ENCODE measurements around the gene SMPDL3B. TPM values are rescaled to one million over a fixed set of nuclear protein-coding genes. Genes with fewer than 3 reads are reported as not detected.

Gene SMPDL3B
- total and polyA plus RNA-seq, 2 of the 4 experiments (the other 2 are of a cell fraction): not detected

- Histone ChIP-seq H3K4me3 (ENCODE audit: insufficient read depth, low read depth, low read length) (no peak overlapping the region), H3K4ac (ENCODE audit: low read depth, low read length) (no peak overlapping the region), H3K23ac (ENCODE audit: low read depth, low read length) (no peak overlapping the region), H4K8ac (ENCODE audit: low read depth in 2 of 2, low read length in 2 of 2) (no peak overlapping the region), H2BK5ac (ENCODE audit: low read depth, low read length, poor library complexity, severe bottlenecking) (no peak overlapping the region), H3K56ac (ENCODE audit: extremely low read depth, insufficient read depth, low read length) (no peak overlapping the region), H3K14ac (replicated peaks; ENCODE audit: low read depth, low read length) (no peak overlapping the region), H3K27me3 (ENCODE audit: control insufficient read depth, insufficient read depth, low read length) (no peaks in the 10 kb centered on the region), H3K27ac (ENCODE audit: insufficient read depth, low read length) (no peak overlapping the region), H3K9ac (ENCODE audit: low read depth, low read length) (no peak overlapping the region), H2BK120ac (ENCODE audit: low read depth, low read length) (no peak overlapping the region), H3K36me3 (ENCODE audit: control insufficient read depth, insufficient read depth, low read length) (peaks cover 22% of the 10 kb centered on the region), H4K91ac (ENCODE audit: insufficient read depth, low read depth, low read length) (no peak overlapping the region), H3K4me2 (ENCODE audit: low read depth, low read length) (no peak overlapping the region), H2AK9ac (replicated peaks; ENCODE audit: low read depth, low read length, poor library complexity) (no peak overlapping the region), H3K79me1 (ENCODE audit: low read depth in 1 of 2, low read length in 2 of 2) (peaks cover 3 to 5% of the 10 kb centered on the region in 2 experiments; a peak in 3 of 4 replicates), H2BK15ac (ENCODE audit: low read depth, low read length) (no peak overlapping the region), H3K4me1 (ENCODE audit: control insufficient read depth, insufficient read depth, low read length) (no peaks in the 10 kb centered on the region), H2BK20ac (ENCODE audit: low read depth, low read length) (no peak overlapping the region), H4K20me1 (ENCODE audit: insufficient read depth, low read length) (no peaks in the 10 kb centered on the region), H3K18ac (ENCODE audit: low read depth, low read length) (no peak overlapping the region), H2AK5ac (ENCODE audit: low read depth, low read length) (no peak overlapping the region), H3K9me1 (ENCODE audit: insufficient read depth, low read length) (peaks cover 4% of the 10 kb centered on the region; the same call in 1 of the 2 replicates), H4K5ac (ENCODE audit: low read depth, low read length) (no peak overlapping the region), H3K9me3 (ENCODE audit: control insufficient read depth, insufficient read depth, low read length) (no peaks in the 10 kb centered on the region), H2AFZ (replicated peaks; ENCODE audit: low read length, poor library complexity) (no peak overlapping the region)
- ChIA-PET POLR2A (ENCODE audit: unreplicated experiment) (no interaction called here), CTCF (interaction anchor here (1.0 kb wide), 1 partner anchor 11 kb away, joined by 3 read pairs; no protein-coding TSS in a partner anchor)
- dilution Hi-C loops (cut with HindIII; ENCODE audit: low sequenced_read_pairs, unreplicated experiment): no loop called here
- no peak for TF ChIP-seq MXI1 (IDR thresholded peaks at IDR 0.05; ENCODE audit: borderline replicate concordance, low read depth, low read length)
- TF ChIP-seq RAD21 (IDR thresholded peaks at IDR 0.05; ENCODE audit: low read length): no peak
- TF ChIP-seq CTCF (conservative IDR thresholded peaks at IDR 0.05; ENCODE audit: low read depth, low read length): no peak
- TF ChIP-seq MAFK (IDR thresholded peaks at IDR 0.05; ENCODE audit: low read depth, low read length): no peak
- no peak for TF ChIP-seq RCOR1 (IDR thresholded peaks at IDR 0.05; ENCODE audit: insufficient replicate concordance, low read length)
- TF ChIP-seq FOS (IDR thresholded peaks at IDR 0.05; ENCODE audit: low read depth, low read length): no peak
- no peak for TF ChIP-seq USF2 (IDR thresholded peaks at IDR 0.05; ENCODE audit: low read depth, low read length)
- TF ChIP-seq CEBPB (IDR thresholded peaks at IDR 0.05; ENCODE audit: low read depth, low read length): no peak
- TF ChIP-seq POLR2A (IDR thresholded peaks at IDR 0.05; ENCODE audit: low read depth, low read length): no peak
- no peak for TF ChIP-seq BHLHE40 (IDR thresholded peaks at IDR 0.05; ENCODE audit: low read depth, low read length)
- TF ChIP-seq NFE2L2 (IDR thresholded peaks at IDR 0.05; ENCODE audit: low read depth, low read length): no peak
- no peak for TF ChIP-seq ELK1 (IDR thresholded peaks at IDR 0.05; ENCODE audit: borderline replicate concordance, low read depth, low read length)
- TF ChIP-seq CHD1 (IDR thresholded peaks at IDR 0.05; ENCODE audit: low read depth, low read length): no peak
- no peak for TF ChIP-seq MAZ (IDR thresholded peaks at IDR 0.05; ENCODE audit: borderline replicate concordance, low read depth, low read length)
- ATAC-seq (ENCODE audit: low read depth): no peak
- intact Hi-C loops (cut with micrococcal nuclease): loop anchor here (5.0 kb wide), 1 partner anchor 216 kb away; no protein-coding TSS in a partner anchor
- WGBS, 2 experiments (ENCODE audit: extremely low coverage in 2 of 2, insufficient read length in 1 of 2): 100% methylated on average over 1 of the region's 3 CpGs; no CpG with 5 or more reads in 1 of the 2 experiments
- in situ Hi-C loops (cut with MboI; ENCODE audit: low sequenced_read_pairs): no loop called here
- peak; percentile 66 for DNase-seq
- BruUV-seq (replicated peaks): no TSS peak
Observed at GRCh38 chr1:27990920-27991537, 56.2 kb downstream of the SMPDL3B start.

Measured in IMR-90 (cell line).